ENCODE data around the gene COPZ1. TPM values are rescaled to one million over a fixed set of nuclear protein-coding genes. Genes with fewer than 3 reads are reported as not detected.
"Not testable (repeated sequence)": the region's sequence is repeated elsewhere in the genome, so short reads cannot be mapped to it uniquely, and the experiment has no call there.

COPZ1 gene
- total RNA-seq, 1 donor: 139 TPM

DNA sequence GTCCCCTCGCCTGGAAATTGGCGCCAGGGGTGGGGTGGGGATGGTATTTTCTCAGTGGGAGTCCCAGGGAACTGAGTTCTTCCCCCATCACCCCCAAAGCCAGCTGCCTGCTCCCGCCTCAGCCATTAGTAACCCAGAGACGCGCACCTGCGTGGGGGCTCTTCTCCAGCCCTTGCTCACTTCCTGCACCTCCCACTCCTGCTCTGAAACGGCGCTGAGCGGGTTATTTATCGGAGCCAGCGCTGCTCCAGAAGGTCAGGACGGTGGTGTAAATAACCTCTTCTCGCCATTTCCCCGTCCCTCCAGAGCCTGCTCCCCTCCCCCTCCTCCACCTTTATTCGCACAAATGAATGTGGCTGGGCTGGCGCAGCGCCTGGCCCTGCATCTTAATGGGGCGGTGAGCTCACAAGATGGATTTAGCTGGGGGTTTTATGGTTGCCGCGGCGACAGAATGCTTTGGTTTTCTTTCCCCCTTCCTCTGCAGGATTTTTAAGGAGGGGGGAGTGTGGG, 27.1 kb downstream of the COPZ1 start:
- H3K4me3 ChIP-seq (ENCODE audit: low read depth, low read length): no peak overlapping the region
- TF ChIP-seq, protein P1, sequence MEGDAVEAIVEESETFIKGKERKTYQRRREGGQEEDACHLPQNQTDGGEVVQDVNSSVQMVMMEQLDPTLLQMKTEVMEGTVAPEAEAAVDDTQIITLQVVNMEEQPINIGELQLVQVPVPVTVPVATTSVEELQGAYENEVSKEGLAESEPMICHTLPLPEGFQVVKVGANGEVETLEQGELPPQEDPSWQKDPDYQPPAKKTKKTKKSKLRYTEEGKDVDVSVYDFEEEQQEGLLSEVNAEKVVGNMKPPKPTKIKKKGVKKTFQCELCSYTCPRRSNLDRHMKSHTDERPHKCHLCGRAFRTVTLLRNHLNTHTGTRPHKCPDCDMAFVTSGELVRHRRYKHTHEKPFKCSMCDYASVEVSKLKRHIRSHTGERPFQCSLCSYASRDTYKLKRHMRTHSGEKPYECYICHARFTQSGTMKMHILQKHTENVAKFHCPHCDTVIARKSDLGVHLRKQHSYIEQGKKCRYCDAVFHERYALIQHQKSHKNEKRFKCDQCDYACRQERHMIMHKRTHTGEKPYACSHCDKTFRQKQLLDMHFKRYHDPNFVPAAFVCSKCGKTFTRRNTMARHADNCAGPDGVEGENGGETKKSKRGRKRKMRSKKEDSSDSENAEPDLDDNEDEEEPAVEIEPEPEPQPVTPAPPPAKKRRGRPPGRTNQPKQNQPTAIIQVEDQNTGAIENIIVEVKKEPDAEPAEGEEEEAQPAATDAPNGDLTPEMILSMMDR (IDR thresholded peaks at IDR 0.05; ENCODE audit: insufficient read depth, low read depth, low read length): no peak
- DNase-seq (ENCODE audit: low read depth): peak; percentile 68

DNA sequence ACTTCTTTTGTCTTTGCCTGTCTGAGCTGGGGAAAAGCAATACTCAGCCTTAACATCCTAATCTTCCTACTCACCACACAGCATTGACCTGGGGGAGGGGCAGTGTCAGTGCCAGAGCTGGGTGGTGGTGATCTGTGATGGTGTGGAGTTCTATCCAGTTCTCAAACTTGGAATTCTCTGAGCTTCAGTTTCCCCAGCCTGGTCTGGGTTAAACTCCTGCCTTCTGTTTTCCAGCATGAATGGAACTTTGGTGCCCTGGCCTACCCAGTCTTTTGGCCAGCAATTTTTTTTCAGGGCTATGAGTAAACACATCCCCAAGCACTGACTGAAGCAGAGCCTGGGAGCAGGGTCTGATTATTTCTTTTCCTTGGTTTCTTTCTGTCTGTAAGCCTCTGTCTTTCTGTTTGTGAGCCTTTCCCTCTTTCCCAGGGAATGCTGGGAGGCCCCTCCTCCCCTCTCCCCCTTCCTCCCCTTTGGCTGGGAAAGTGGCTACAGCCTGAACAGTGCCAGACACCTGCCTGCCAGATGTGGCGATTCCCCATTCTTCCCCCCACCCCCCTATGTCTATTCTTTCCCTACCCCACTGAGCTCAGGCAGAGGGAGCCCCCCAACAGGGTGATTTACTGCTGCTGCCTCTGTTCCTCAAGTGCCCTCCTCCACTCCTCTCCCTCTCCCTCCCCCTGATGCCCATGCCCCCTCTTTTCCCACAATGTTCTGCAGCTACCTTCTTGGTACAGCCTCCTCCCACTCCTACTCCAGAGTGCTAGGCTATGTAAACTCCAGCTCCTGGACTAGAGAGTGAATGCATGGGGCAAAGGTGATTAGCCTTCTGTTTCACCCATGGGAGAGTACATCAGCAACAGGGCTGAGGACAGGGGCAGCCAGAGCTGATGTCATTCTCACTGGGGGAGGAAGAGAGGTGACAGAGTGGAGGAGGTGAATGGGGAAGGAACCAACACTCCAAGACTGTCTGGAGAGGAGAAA, 28.3 kb downstream of the COPZ1 start:
- peak; percentile 74 for DNase-seq (ENCODE audit: low read depth)
- TF ChIP-seq, protein P1 (IDR thresholded peaks at IDR 0.05; ENCODE audit: insufficient read depth, low read depth, low read length): no peak

DNA sequence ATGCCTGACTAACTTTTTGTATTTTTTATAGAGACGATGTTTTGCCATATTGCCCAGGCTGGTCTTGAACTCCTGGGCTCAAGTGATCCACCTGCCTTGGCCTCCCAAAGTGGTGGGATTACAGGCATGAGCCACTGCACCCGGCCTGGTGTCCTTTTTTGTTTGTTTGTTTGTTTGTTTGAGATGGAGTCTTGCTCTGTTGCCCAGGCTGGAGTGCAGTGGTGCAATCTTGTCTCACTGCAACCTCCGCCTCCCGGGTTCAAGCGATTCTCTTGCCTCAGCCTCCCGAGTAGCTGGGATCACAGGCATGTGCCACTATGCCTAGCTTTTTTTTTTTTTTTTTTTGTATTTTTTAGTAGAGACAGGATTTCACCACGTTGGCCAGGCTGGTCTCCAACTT, 29.3 kb downstream of the COPZ1 start:
- not testable (repeated sequence) for H3K4me3 ChIP-seq (ENCODE audit: low read depth, low read length); DNase-seq (ENCODE audit: low read depth)

More for the DNA sequence above, 28.3 kb downstream of the COPZ1 start:
- H3K4me3 ChIP-seq (ENCODE audit: low read depth, low read length): no peak overlapping the region

DNA sequence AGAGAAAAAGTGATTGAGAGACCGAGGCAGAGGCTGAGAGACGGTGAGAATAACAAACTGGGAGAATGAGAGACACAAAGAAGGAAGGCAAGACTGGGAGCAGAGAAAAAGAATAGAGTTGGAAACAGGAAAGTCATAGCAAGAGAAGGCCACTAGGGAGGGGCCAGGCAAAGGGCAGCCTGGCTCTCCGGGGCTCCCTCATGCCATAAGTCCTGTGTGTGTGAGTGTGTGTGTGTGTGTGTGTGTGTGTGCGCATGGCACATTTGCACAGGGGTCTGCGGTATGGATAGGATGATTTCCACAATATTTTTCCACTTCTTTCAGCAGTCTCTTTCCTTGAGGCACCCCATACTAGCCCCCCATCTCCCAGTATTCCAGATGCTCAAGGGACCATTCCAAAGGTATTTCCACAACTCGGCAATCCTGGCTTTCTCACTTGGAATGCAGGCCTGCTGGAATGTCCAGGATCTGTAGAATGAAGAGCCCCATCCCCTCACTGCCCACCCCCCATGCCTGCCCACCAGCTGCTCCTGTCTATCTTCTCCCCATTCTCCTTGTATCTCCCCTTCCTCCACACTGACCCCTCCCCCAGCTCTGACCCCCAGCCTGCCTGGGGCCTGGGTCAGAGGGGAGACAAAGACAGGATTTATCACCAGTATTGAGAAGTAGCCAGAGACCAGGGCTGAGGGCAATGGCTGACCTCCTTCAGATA, 30.3 kb downstream of the COPZ1 start:
- no peak for DNase-seq (ENCODE audit: low read depth)
- H3K4me3 ChIP-seq (ENCODE audit: low read depth, low read length): no peak overlapping the region
- TF ChIP-seq, protein P1 (IDR thresholded peaks at IDR 0.05; ENCODE audit: insufficient read depth, low read depth, low read length): peak; percentile 13

DNA sequence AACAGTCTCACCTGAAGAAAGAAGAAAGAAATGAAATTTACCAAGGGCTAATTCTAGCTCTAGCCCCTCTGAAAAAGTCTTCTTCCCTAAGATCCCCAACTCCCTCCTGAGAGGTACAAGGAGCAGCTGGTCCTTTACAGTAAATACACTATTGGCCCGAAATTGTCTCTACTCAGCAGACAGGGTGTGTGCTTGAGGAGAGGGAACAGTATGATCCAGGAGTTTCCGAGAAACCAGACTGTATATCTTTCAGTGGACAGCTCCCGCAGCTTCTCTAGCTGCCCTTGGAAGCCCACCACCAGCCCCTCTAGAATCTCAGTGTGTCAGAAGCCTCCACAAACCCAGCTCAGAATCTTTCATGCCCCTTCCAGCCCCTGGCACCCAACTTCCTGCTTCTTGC, 31.3 kb downstream of the COPZ1 start:
- TF ChIP-seq, protein P1 (IDR thresholded peaks at IDR 0.05; ENCODE audit: insufficient read depth, low read depth, low read length): no peak
- no peak overlapping the region for H3K4me3 ChIP-seq (ENCODE audit: low read depth, low read length)
- no peak for DNase-seq (ENCODE audit: low read depth)

DNA sequence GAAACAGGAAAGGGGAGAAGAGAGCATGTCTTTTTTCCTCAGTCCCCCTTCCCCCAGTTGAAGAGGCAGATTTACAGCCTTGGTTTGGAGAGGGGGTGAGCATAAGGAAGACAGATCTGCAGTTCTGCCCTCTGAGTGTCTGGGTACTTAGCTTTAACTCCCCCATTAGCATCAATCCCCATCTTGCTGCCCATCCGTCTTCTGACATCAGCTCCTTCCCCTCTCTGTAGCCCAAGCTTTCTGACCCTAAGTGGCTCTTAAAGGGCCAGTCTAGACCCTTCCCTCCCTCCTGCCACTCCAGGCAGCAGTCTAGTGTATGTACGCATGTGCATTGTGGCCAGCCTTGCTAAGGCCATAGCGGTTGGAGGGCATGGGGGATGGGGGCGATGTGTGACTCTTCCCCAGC, 32.0 kb downstream of the COPZ1 start:
- TF ChIP-seq, protein P1 (IDR thresholded peaks at IDR 0.05; ENCODE audit: insufficient read depth, low read depth, low read length): no peak
- H3K4me3 ChIP-seq (ENCODE audit: low read depth, low read length): no peak overlapping the region
- no peak for DNase-seq (ENCODE audit: low read depth)

Measured in fibroblast of villous mesenchyme (primary cell).